Liver (tissue), 3 donors: ENCODE measurements around the gene PLOD3.

Experiments
- ATF3 ChIP-seq: IDR thresholded peaks from 2 replicates; pipeline ENCODE4 v1.6.1; 2016; ENCODE audit warnings: antibody characterized with exemption
- GABPA ChIP-seq, 2 donors: IDR thresholded peaks in 1 of 2; conservative IDR thresholded peaks in 1 of 2; 2 replicates each; pipeline ENCODE4 v1.6.1; 2016; ENCODE audit warnings: antibody characterized with exemption in 2 of 2, mild to moderate bottlenecking in 1 of 2, moderate library complexity in 1 of 2
- MAX ChIP-seq: IDR thresholded peaks from 2 replicates; pipeline ENCODE4 v1.6.1; 2016; ENCODE audit warnings: antibody characterized with exemption
- RAD21 ChIP-seq, 2 donors: IDR thresholded peaks; 2 replicates each; pipeline ENCODE4 v1.6.1; 2016; ENCODE audit warnings: antibody characterized with exemption in 2 of 2, mild to moderate bottlenecking in 2 of 2
- REST ChIP-seq: IDR thresholded peaks from 2 replicates; pipeline ENCODE4 v1.6.1; 2016; ENCODE audit warnings: antibody characterized with exemption, mild to moderate bottlenecking
- RXRA ChIP-seq, 2 donors: IDR thresholded peaks; 2 replicates each; pipeline ENCODE4 v1.6.1; 2017 to 2018; ENCODE audit warnings: antibody characterized with exemption in 2 of 2, mild to moderate bottlenecking in 1 of 2
- TAF1 ChIP-seq: conservative IDR thresholded peaks from 2 replicates; pipeline ENCODE4 v1.6.1; 2016; ENCODE audit warnings: antibody characterized with exemption, mild to moderate bottlenecking
- YY1 ChIP-seq: IDR thresholded peaks from 2 replicates; pipeline ENCODE4 v1.6.1; 2016; ENCODE audit warnings: antibody characterized with exemption, mild to moderate bottlenecking
- TF ChIP-seq, protein P1 (sequence below): fragments of 150-350 bp; IDR thresholded peaks from 2 replicates; pipeline ENCODE4 v1.5.1; 2017; ENCODE audit warnings: improper control_type of control experiment, low read depth, low read length; ENCODE audit not compliant: missing input control
- TF ChIP-seq, protein P2 (sequence below): IDR thresholded peaks from 2 replicates; pipeline ENCODE4 v1.6.1; 2016; ENCODE audit warnings: antibody characterized with exemption
- donor health status: healthy.
- donor health status: healthy.

- TF ChIP-seq, protein P1, sequence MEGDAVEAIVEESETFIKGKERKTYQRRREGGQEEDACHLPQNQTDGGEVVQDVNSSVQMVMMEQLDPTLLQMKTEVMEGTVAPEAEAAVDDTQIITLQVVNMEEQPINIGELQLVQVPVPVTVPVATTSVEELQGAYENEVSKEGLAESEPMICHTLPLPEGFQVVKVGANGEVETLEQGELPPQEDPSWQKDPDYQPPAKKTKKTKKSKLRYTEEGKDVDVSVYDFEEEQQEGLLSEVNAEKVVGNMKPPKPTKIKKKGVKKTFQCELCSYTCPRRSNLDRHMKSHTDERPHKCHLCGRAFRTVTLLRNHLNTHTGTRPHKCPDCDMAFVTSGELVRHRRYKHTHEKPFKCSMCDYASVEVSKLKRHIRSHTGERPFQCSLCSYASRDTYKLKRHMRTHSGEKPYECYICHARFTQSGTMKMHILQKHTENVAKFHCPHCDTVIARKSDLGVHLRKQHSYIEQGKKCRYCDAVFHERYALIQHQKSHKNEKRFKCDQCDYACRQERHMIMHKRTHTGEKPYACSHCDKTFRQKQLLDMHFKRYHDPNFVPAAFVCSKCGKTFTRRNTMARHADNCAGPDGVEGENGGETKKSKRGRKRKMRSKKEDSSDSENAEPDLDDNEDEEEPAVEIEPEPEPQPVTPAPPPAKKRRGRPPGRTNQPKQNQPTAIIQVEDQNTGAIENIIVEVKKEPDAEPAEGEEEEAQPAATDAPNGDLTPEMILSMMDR: no peak
- TF ChIP-seq YY1 (no peak), MAX (no peak), REST (no peak), TAF1 (no peak), RAD21 (IDR thresholded peaks at IDR 0.05) (no peak), RXRA (IDR thresholded peaks at IDR 0.05) (no peak), ATF3 (no peak), GABPA (IDR thresholded peaks at IDR 0.05 in 1 of 2, conservative IDR thresholded peaks at IDR 0.05 in 1 of 2) (no peak)
- TF ChIP-seq, protein P2, sequence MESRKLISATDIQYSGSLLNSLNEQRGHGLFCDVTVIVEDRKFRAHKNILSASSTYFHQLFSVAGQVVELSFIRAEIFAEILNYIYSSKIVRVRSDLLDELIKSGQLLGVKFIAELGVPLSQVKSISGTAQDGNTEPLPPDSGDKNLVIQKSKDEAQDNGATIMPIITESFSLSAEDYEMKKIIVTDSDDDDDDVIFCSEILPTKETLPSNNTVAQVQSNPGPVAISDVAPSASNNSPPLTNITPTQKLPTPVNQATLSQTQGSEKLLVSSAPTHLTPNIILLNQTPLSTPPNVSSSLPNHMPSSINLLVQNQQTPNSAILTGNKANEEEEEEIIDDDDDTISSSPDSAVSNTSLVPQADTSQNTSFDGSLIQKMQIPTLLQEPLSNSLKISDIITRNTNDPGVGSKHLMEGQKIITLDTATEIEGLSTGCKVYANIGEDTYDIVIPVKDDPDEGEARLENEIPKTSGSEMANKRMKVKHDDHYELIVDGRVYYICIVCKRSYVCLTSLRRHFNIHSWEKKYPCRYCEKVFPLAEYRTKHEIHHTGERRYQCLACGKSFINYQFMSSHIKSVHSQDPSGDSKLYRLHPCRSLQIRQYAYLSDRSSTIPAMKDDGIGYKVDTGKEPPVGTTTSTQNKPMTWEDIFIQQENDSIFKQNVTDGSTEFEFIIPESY: no peak
Observed at GRCh38 chr7:101173752-101174244, 43.6 kb downstream of the PLOD3 start.
